Erythroblast (primary cell): Measurements from ENCODE around the gene RUVBL1.

Experiments
- GATA1 ChIP-seq: IDR thresholded peaks from 2 replicates; pipeline ENCODE4 v1.6.1; 2011; ENCODE audit warnings: low read depth, mild to moderate bottlenecking, control low read depth, low read length, moderate library complexity
- POLR2A ChIP-seq: IDR thresholded peaks from 2 replicates; pipeline ENCODE4 v1.6.1; 2011; ENCODE audit warnings: mild to moderate bottlenecking, low read length

DNA sequence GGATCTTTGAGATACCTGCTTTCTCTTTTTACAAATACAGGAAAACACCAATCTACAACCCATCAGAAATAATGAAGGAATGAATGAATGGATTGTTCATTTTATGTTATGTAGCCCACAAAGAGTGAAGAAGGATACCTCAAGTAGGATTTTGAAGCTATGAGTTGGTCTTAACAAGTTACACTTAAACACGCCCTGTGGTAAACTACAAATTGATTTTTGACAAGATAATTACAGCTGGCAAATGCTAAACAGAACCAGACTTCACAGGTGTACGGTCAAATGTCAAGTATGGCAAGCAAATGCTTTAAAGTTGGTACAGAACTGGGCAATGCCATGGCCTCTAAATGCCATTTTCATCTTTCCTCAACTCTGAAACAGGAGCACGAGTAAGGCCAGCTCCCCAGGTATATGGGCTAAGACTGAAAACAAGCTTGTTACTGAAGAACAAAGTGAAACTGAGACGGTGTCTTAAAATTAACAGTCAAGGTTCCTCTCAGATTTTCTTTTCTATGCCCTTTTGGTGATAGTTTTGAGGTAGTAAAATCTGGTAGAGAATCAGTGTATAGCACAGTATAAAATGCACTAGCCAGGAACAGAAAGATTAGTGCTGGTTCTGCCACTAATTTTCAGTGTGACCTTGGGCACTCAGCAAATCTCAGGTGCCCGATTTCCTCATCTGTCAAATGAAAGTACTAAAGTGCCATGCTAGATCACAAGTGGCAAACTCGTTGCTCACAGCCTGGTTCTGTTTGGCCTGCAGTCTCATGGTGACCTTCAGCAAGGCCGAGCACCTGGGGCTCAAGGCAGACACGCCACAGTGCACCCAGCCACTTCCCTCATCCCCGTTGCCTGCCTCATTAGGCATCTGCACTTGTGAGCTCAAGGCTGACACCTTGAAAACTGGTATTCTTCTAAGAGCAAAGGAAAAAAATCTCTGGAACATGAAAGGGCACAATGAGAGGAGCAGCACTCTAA lies 9.5 kb downstream of the RUVBL1 start:
- TF ChIP-seq GATA1: no peak
- TF ChIP-seq POLR2A: no peak
